Panc1 (cell line): ENCODE results near the gene LDB3. TPM values are rescaled to one million over a fixed set of nuclear protein-coding genes. Genes with fewer than 3 reads are reported as not detected.

Experiments used
- ATAC-seq: fragments of 200-7000 bp; cut with Tn5 transposase; 2 replicates; pipeline ENCODE4 v1.9.1; 2020; ENCODE audit warnings: mild to moderate bottlenecking, moderate library complexity
- BruUV-seq: library from RNA; stranded (reverse); fragments of 400-500 nt; replicated peaks from 2 replicates; lab custom pipeline; 2021; lab: Mats Ljungman, UMichigan
- CTCF ChIA-PET: fragments of 300-600 bp; sonication (Branson Sonifier 250); formaldehyde crosslinking; loops from one replicate; lab custom pipeline; 2022; ENCODE audit warnings: antibody characterized with exemption; lab: Charles Lee
- POLR2A ChIA-PET: fragments of 300-600 bp; sonication (Branson Sonifier 250); formaldehyde crosslinking; loops from one replicate; lab custom pipeline; 2022; ENCODE audit warnings: antibody characterized with exemption; lab: Charles Lee
- DNase-seq: peaks from one replicate; pipeline ENCODE4 v3.0.0-alpha.2; 2010; ENCODE audit warnings: low read depth, low spot score
- H3K27ac ChIP-seq: 2 replicates; pipeline ENCODE4 v1.5.1; 2011; ENCODE audit warnings: mild to moderate bottlenecking, low read length, inconsistent platforms
- H3K27me3 ChIP-seq: fragments of 200-500 bp; sonication (Bioruptor generic); 2 replicates; pipeline ENCODE4 v1.6.0; 2014; ENCODE audit warnings: low read length, inconsistent platforms; ENCODE audit not compliant: control insufficient read depth, insufficient read depth
- H3K36me3 ChIP-seq: fragments of 200-500 bp; sonication (Bioruptor generic); 2 replicates; pipeline ENCODE4 v1.5.1; 2014; ENCODE audit warnings: inconsistent platforms, mild to moderate bottlenecking, low read length, moderate library complexity; ENCODE audit not compliant: control insufficient read depth, insufficient read depth
- H3K4me1 ChIP-seq: 2 replicates; pipeline ENCODE4 v1.5.1; 2011; ENCODE audit warnings: inconsistent platforms, mild to moderate bottlenecking, low read length, moderate library complexity; ENCODE audit not compliant: control insufficient read depth, insufficient read depth
- H3K4me3 ChIP-seq, 2 experiments: 2 replicates each; pipeline ENCODE4 v1.5.1; 2011 to 2012; ENCODE audit warnings: low read depth in 2 of 2, low read length in 2 of 2, mild to moderate bottlenecking in 2 of 2, inconsistent platforms in 1 of 2, moderate library complexity in 1 of 2
- H3K9me3 ChIP-seq: fragments of 200-500 bp; sonication (Bioruptor generic); 2 replicates; pipeline ENCODE4 v1.5.1; 2014; ENCODE audit warnings: low read depth, mild to moderate bottlenecking, inconsistent platforms, low read length, moderate library complexity; ENCODE audit not compliant: control insufficient read depth, insufficient read depth
- CTCF ChIP-seq: fragments of 450-650 bp; IDR thresholded peaks from 2 replicates; pipeline ENCODE4 v1.5.1; 2017; ENCODE audit warnings: mild to moderate bottlenecking
- POLR2AphosphoS5 ChIP-seq: IDR thresholded peaks from 2 replicates; pipeline ENCODE4 v1.6.1; 2012; ENCODE audit warnings: mild to moderate bottlenecking, low read depth, low read length, moderate library complexity
- REST ChIP-seq, 2 experiments: IDR thresholded peaks; 2 replicates each; pipeline ENCODE4 v1.6.1; 2011 to 2012; ENCODE audit warnings: low read depth in 2 of 2, control low read depth in 1 of 2, low read length in 1 of 2, mild to moderate bottlenecking in 1 of 2, moderate library complexity in 1 of 2; ENCODE audit not compliant: insufficient read depth in 1 of 2
- SIN3A ChIP-seq: IDR thresholded peaks from 2 replicates; pipeline ENCODE4 v1.6.1; 2012; ENCODE audit warnings: low read depth, mild to moderate bottlenecking, low read length, moderate library complexity, borderline replicate concordance; ENCODE audit not compliant: insufficient read depth
- TCF7L2 ChIP-seq: IDR thresholded peaks from 2 replicates; pipeline ENCODE4 v1.6.1; 2011; ENCODE audit warnings: mild to moderate bottlenecking, low read depth, low read length, inconsistent platforms
- in situ Hi-C: cut with HindIII; loops from 2 replicates; pipeline ENCODE4 v1.10.0; 2016; ENCODE audit warnings: low sequenced_read_pairs, low pct_unique_long_range_greater_than_20kb
- intact Hi-C: fragments of 100-400 bp; cut with micrococcal nuclease; formaldehyde crosslinking; loops from one replicate; pipeline ENCODE4 v1.10.0; 2022; ENCODE audit not compliant: unreplicated experiment
- total RNA-seq: library from RNA; stranded (reverse); gene quantifications from one replicate; pipeline ENCODE4 v1.2.1, GENCODE V29; 2021; ENCODE audit not compliant: unreplicated experiment

LDB3 gene
- total RNA-seq, 1 experiment from 2014 or later = 0.15 TPM

DNA sequence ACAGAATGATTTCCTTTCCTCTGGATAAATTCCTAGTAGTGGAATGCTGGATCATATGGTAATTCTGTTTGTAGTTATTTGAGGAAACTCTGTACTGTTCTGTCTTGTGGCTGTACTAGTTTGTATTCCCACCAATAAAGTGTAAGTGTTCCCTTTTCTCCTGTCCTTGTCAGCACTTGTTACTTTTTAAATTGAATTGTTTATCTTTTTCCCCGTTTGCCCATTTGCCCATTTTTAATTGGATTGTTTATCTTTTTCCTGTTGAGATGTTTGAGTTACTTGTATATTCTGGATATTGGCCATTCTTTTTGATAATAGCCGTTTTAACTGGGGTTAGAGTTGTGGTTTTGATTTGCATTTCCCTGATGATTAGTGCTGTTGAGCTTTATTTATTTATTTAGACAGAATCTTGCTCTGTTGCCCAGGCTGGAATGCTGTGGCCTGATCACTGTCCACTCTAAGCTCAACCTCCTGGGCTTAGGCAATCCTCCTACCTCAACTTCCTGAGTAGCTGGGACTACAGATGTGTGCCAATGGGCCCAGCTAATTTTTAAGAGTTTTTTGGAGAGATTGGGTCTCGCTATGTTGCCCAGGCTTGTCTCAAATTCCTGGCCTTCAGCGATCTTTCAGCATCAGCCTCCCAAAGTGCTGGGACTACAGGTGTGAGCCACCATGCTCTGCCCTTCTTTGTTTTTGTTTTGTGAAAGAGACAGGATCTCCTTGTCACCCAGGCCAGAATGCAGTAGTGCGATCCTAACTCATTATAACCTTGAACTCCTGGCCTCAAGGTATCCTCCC lies 111.1 kb downstream of the LDB3 start:
- TF ChIP-seq TCF7L2 (no peak; the same call in 1 of the 2 replicates), POLR2AphosphoS5 (no peak), SIN3A (no peak), REST (IDR thresholded peaks at IDR 0.05; ENCODE audit: insufficient read depth in 1 of 2, low read depth in 2 of 2, low read length in 1 of 2) (no peak)
- POLR2A ChIA-PET = no interaction called here
- CTCF ChIA-PET = no interaction called here
- Histone ChIP-seq H3K4me3 (no peak overlapping the region), H3K27ac (no peak overlapping the region), H3K36me3 (no peaks in the 10 kb centered on the region), H3K27me3 (no peaks in the 10 kb centered on the region), H3K4me1 (peaks cover 20% of the 10 kb centered on the region), H3K9me3 (no peaks in the 10 kb centered on the region)
- DNase-seq (no peak), ATAC-seq (peak; percentile 74; the same call in 1 of the 2 replicates)
- intact Hi-C loops (no loop called here), in situ Hi-C loops (no loop called here)
- BruUV-seq = no TSS peak

GRCh38 chr10:86782701-86783418 lies 114.5 kb downstream of the LDB3 start:
- TF ChIP-seq POLR2AphosphoS5 (no peak), SIN3A (no peak), TCF7L2 (no peak)
- H3K4me3 ChIP-seq = no peak overlapping the region
- intact Hi-C loops (no loop called here), in situ Hi-C loops (no loop called here)
- ATAC-seq = no peak
- no TSS peak for BruUV-seq
- POLR2A ChIA-PET = interaction anchor here (0.6 to 0.7 kb wide), 3 partner anchors 22 to 1312 kb away, joined by 3 to 7 read pairs (median 3); no protein-coding TSS in a partner anchor
- CTCF ChIA-PET = no interaction called here
- peaks cover 19% of the 10 kb centered on the region for H3K4me1 ChIP-seq
- H3K27ac ChIP-seq = no peak overlapping the region
- H3K9me3 ChIP-seq = no peaks in the 10 kb centered on the region
- no peaks in the 10 kb centered on the region for H3K27me3 ChIP-seq
- H3K36me3 ChIP-seq = no peaks in the 10 kb centered on the region
- DNase-seq = no peak

- in situ Hi-C loops (no loop called here), intact Hi-C loops (no loop called here)
- peaks cover 19% of the 10 kb centered on the region for H3K4me1 ChIP-seq
- POLR2A ChIA-PET = no interaction called here
- H3K4me3 ChIP-seq = no peak overlapping the region
- no peaks in the 10 kb centered on the region for H3K9me3 ChIP-seq
- BruUV-seq = no TSS peak
- H3K27me3 ChIP-seq = no peaks in the 10 kb centered on the region
- no peak for DNase-seq
- TF ChIP-seq POLR2AphosphoS5 (no peak), REST (IDR thresholded peaks at IDR 0.05; ENCODE audit: insufficient read depth in 1 of 2, low read depth in 2 of 2, low read length in 1 of 2) (no peak), CTCF (no peak), TCF7L2 (no peak), SIN3A (no peak)
- H3K27ac ChIP-seq = no peak overlapping the region
- CTCF ChIA-PET = no interaction called here
- H3K36me3 ChIP-seq = no peaks in the 10 kb centered on the region
- no peak for ATAC-seq
These were observed 116.7 kb downstream of the LDB3 start for GRCh38 chr10:86785037-86785436.
